MM.1S (cell line): ENCODE results near the gene ARMC3.

ENCODE experiments used
- EZH2phosphoT487 ChIP-seq: fragments of 300-600 bp; sonication (generic); IDR thresholded peaks from 2 replicates; pipeline ENCODE4 v1.6.1; 2018; ENCODE audit warnings: antibody characterized with exemption, low read length
- TF ChIP-seq, protein P1 (sequence below): fragments of 300-600 bp; sonication (generic); IDR thresholded peaks from 2 replicates; pipeline ENCODE4 v1.5.1; 2016; ENCODE audit warnings: antibody characterized with exemption, low read length, mixed read lengths

GRCh38 chr10:23021430-23021829 is 93.6 kb downstream of the ARMC3 start:
- TF ChIP-seq, protein P1, sequence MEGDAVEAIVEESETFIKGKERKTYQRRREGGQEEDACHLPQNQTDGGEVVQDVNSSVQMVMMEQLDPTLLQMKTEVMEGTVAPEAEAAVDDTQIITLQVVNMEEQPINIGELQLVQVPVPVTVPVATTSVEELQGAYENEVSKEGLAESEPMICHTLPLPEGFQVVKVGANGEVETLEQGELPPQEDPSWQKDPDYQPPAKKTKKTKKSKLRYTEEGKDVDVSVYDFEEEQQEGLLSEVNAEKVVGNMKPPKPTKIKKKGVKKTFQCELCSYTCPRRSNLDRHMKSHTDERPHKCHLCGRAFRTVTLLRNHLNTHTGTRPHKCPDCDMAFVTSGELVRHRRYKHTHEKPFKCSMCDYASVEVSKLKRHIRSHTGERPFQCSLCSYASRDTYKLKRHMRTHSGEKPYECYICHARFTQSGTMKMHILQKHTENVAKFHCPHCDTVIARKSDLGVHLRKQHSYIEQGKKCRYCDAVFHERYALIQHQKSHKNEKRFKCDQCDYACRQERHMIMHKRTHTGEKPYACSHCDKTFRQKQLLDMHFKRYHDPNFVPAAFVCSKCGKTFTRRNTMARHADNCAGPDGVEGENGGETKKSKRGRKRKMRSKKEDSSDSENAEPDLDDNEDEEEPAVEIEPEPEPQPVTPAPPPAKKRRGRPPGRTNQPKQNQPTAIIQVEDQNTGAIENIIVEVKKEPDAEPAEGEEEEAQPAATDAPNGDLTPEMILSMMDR, result no peak
- no peak for TF ChIP-seq EZH2phosphoT487
